ENCODE data around the gene SEC63.

DNA sequence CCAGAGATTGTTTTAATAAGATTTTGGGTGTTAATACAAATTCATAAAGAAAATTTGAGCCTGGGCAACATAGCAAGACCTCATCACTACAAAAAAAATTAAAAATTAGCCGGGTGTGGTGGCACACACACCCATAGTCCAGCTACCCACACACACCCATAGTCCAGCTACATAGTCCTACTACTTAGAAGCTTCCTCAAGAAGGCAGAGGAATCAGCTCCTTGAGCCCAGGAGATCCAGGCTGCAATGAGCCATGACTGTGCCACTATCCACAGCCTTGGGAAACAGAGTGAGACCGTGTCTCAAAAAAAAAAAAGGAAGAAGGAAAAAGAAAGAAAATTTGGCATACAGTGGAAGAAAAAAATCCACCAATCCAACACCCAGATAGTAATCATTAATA, 16.8 kb downstream of the SEC63 start:
- TF ChIP-seq CTCF (IDR thresholded peaks at IDR 0.05 in 4 of 5, conservative IDR thresholded peaks at IDR 0.05 in 1 of 5) (no peak), POLR2A (IDR thresholded peaks at IDR 0.05) (no peak)

All from gastrocnemius medialis (tissue), 4 donors.